Fibroblast of lung (primary cell): ENCODE data around the gene C1GALT1C1. TPM values are rescaled to one million over a fixed set of nuclear protein-coding genes. Genes with fewer than 3 reads are reported as not detected.
"Not testable (repeated sequence)": the region's sequence is repeated elsewhere in the genome, so short reads cannot be mapped to it uniquely, and the experiment has no call there.

Experiments
- DNase-seq, 2 donors: peaks; one replicate each; pipeline versions ENCODE4 v3.0.0 to v3.0.0-alpha.2; 2010; ENCODE audit warnings: low read depth in 2 of 2
- H2AFZ ChIP-seq: 2 replicates; pipeline ENCODE4 v1.5.1; 2012; ENCODE audit warnings: low read length, control low read depth, inconsistent platforms
- H3K27ac ChIP-seq: 2 replicates; pipeline ENCODE4 v1.5.1; 2011; ENCODE audit warnings: low read length, control low read depth; ENCODE audit not compliant: insufficient read depth
- H3K27me3 ChIP-seq: 2 replicates; pipeline ENCODE4 v1.5.1; 2011; ENCODE audit warnings: mild to moderate bottlenecking, low read length; ENCODE audit not compliant: control insufficient read depth, insufficient read depth
- H3K36me3 ChIP-seq: 2 replicates; pipeline ENCODE4 v1.5.1; 2011; ENCODE audit warnings: low read length; ENCODE audit not compliant: control insufficient read depth, insufficient read depth
- H3K4me1 ChIP-seq: 2 replicates; pipeline ENCODE4 v1.5.1; 2011; ENCODE audit warnings: low read length; ENCODE audit not compliant: control insufficient read depth, insufficient read depth; ENCODE audit errors: extremely low read depth
- H3K4me2 ChIP-seq: 2 replicates; pipeline ENCODE4 v1.5.1; 2011; ENCODE audit warnings: low read length, control low read depth; ENCODE audit not compliant: insufficient read depth; ENCODE audit errors: extremely low read depth
- H3K4me3 ChIP-seq, 4 experiments: fragments of 200-600 bp in 1 of 4; sonication (generic) in 1 of 4; replicated peaks in 1 of 4; 2 replicates each; pipeline ENCODE4 v1.5.1; 2011 to 2016; ENCODE audit warnings: low read length in 4 of 4, low read depth in 3 of 4, mild to moderate bottlenecking in 3 of 4, control low read depth in 2 of 4, inconsistent platforms in 1 of 4, mixed read lengths in 1 of 4; ENCODE audit not compliant: insufficient read depth in 1 of 4; ENCODE audit errors: control extremely low read depth in 1 of 4
- H3K79me2 ChIP-seq: 2 replicates; pipeline ENCODE4 v1.5.1; 2012; ENCODE audit warnings: mild to moderate bottlenecking, low read length, inconsistent platforms; ENCODE audit not compliant: control insufficient read depth, insufficient read depth
- H3K9ac ChIP-seq: 2 replicates; pipeline ENCODE4 v1.5.1; 2011; ENCODE audit warnings: mild to moderate bottlenecking, low read length, control low read depth; ENCODE audit not compliant: insufficient read depth
- H3K9me3 ChIP-seq: 2 replicates; pipeline ENCODE4 v1.5.1; 2012; ENCODE audit warnings: low read depth, low read length; ENCODE audit not compliant: control insufficient read depth, insufficient read depth
- H4K20me1 ChIP-seq: 2 replicates; pipeline ENCODE4 v1.5.1; 2011; ENCODE audit warnings: low read length; ENCODE audit not compliant: control insufficient read depth, insufficient read depth; ENCODE audit errors: extremely low read depth
- CTCF ChIP-seq, 2 donors: IDR thresholded peaks in 1 of 2; conservative IDR thresholded peaks in 1 of 2; 1 replicate in 1 of 2; 2 replicates in 1 of 2; pipeline ENCODE4 v1.5.1; 2011 to 2012; ENCODE audit warnings: low read length in 2 of 2, control low read depth in 1 of 2, inconsistent platforms in 1 of 2, low read depth in 1 of 2, mild to moderate bottlenecking in 1 of 2
- EZH2 ChIP-seq: IDR thresholded peaks from 2 replicates; pipeline ENCODE4 v1.5.1; 2012; ENCODE audit warnings: low read length, control low read depth, mild to moderate bottlenecking; ENCODE audit errors: missing control alignments
- polyA plus RNA-seq, 2 donors: library from polyadenylated mRNA; depleted of rRNA in 1 of 2; stranded (reverse) in 1 of 2; unstranded in 1 of 2; fragments of >200 nt; gene quantifications; 2 replicates each; pipeline ENCODE4 v1.2.1, GENCODE V29; 2011 to 2012; ENCODE audit warnings: missing spikeins in 1 of 2
- total RNA-seq: library from RNA; depleted of rRNA; stranded (reverse); fragments of >200 nt; gene quantifications from 2 replicates; pipeline ENCODE4 v1.2.1, GENCODE V29; 2014

C1GALT1C1 gene
- total and polyA plus RNA-seq, 2 donors (not counting 1 experiment from before 2014, with no cell fraction given), result 27.4 to 36.6 TPM

DNA sequence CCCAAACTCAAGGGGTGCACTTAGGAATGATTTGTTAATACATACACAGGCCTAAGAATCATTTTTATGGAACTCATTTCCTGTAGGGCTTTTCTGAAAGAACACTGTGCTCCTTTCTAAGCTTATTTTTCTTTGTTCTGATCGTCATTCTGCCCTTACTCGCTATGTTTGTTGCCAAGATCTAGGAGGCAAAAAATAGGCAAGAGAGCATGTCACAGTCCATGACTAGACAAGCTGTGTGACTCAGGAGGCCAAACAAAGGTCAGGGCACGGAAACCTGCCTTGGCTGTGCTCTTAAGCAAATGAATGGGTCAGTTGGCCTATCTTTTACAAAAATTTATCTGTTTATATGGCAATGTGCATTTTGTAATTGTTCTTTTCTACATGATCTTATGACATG is 42.5 kb upstream of the C1GALT1C1 start:
- peak; percentile 84 to 91 for DNase-seq
- TF ChIP-seq EZH2 (no peak), CTCF (conservative IDR thresholded peaks at IDR 0.05 in 1 of 2, IDR thresholded peaks at IDR 0.05 in 1 of 2; ENCODE audit: low read depth in 1 of 2, low read length in 2 of 2) (no peak)
- Histone ChIP-seq H3K9ac (no peak overlapping the region), H3K27me3 (no peaks in the 10 kb centered on the region), H2AFZ (no peak overlapping the region), H3K4me1 (no peaks in the 10 kb centered on the region), H3K4me3 (no peak overlapping the region), H3K27ac (no peak overlapping the region), H3K4me2 (no peak overlapping the region), H3K36me3 (no peaks in the 10 kb centered on the region), H3K79me2 (no peaks in the 10 kb centered on the region), H4K20me1 (no peaks in the 10 kb centered on the region), H3K9me3 (no peaks in the 10 kb centered on the region)

GRCh38 chrX:120671963-120672362 is 42.1 kb upstream of the C1GALT1C1 start:
- DNase-seq, result peak in 1 of 2 donors; percentile 55
- H3K4me1 ChIP-seq, result no peaks in the 10 kb centered on the region
- H3K9ac ChIP-seq, result no peak overlapping the region
- H2AFZ ChIP-seq, result no peak overlapping the region
- no peak overlapping the region for H3K27ac ChIP-seq
- no peak overlapping the region for H3K4me3 ChIP-seq
- H3K36me3 ChIP-seq, result no peaks in the 10 kb centered on the region
- H3K27me3 ChIP-seq, result no peaks in the 10 kb centered on the region
- H3K79me2 ChIP-seq, result no peaks in the 10 kb centered on the region
- TF ChIP-seq EZH2 (no peak), CTCF (conservative IDR thresholded peaks at IDR 0.05 in 1 of 2, IDR thresholded peaks at IDR 0.05 in 1 of 2; ENCODE audit: low read depth in 1 of 2, low read length in 2 of 2) (no peak)
- no peaks in the 10 kb centered on the region for H4K20me1 ChIP-seq
- no peaks in the 10 kb centered on the region for H3K9me3 ChIP-seq
- H3K4me2 ChIP-seq, result no peak overlapping the region

DNA sequence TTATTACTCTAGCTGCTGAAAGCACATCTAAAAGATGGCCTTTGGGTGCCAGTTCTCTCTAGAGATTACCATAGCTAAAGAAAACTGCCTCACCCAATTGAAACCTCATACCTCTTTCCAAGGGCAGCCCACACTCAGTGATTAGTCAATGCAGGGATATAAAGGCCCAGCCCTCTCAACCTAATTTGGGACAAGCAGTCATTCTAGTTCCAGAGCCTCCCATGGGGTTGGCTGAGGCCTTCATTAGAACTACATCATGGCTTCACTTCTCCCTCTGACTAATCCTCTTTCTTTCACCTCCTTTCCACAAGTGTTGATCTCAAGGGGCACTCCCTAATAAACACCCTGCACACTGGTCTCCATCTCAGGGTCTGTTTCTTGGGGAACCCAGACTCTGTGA is 38.5 kb upstream of the C1GALT1C1 start:
- no peaks in the 10 kb centered on the region for H3K4me1 ChIP-seq
- no peaks in the 10 kb centered on the region for H3K9me3 ChIP-seq
- H3K27ac ChIP-seq, result no peak overlapping the region
- no peak overlapping the region for H3K4me3 ChIP-seq
- no peaks in the 10 kb centered on the region for H4K20me1 ChIP-seq
- no peak overlapping the region for H3K4me2 ChIP-seq
- no peaks in the 10 kb centered on the region for H3K36me3 ChIP-seq
- H2AFZ ChIP-seq, result no peak overlapping the region
- no peak for TF ChIP-seq EZH2
- TF ChIP-seq CTCF (conservative IDR thresholded peaks at IDR 0.05 in 1 of 2, IDR thresholded peaks at IDR 0.05 in 1 of 2; ENCODE audit: low read depth in 1 of 2, low read length in 2 of 2), result no peak
- H3K79me2 ChIP-seq, result no peaks in the 10 kb centered on the region
- no peak for DNase-seq
- H3K27me3 ChIP-seq, result no peaks in the 10 kb centered on the region
- H3K9ac ChIP-seq, result no peak overlapping the region

- not testable (repeated sequence) for H3K9me3 ChIP-seq, H4K20me1 ChIP-seq, H3K79me2 ChIP-seq, H3K36me3 ChIP-seq, DNase-seq, H3K4me2 ChIP-seq, H2AFZ ChIP-seq, H3K27me3 ChIP-seq, H3K4me3 ChIP-seq, H3K4me1 ChIP-seq, H3K27ac ChIP-seq, H3K9ac ChIP-seq
Observed at GRCh38 chrX:120664535-120664934, 34.7 kb upstream of the C1GALT1C1 start.
